H9 (cell line): ENCODE measurements around the gene FLT1. TPM values are rescaled to one million over a fixed set of nuclear protein-coding genes. Genes with fewer than 3 reads are reported as not detected.
A peak's percentile ranks its signal among the peaks of the same experiment; 100 is the strongest.

ENCODE experiments used
- DNase-seq: peaks from one replicate; pipeline ENCODE4 v3.0.0-alpha.2; 2017
- H2AFZ ChIP-seq: one replicate; pipeline ENCODE4 v1.6.1; 2013; ENCODE audit warnings: mild to moderate bottlenecking, low read length, control low read depth, moderate library complexity
- H2AK5ac ChIP-seq: 2 replicates; pipeline ENCODE4 v1.6.1; 2013; ENCODE audit warnings: low read length, control low read depth, mixed read lengths; ENCODE audit not compliant: insufficient read length
- H2BK120ac ChIP-seq: one replicate; pipeline ENCODE4 v1.6.1; 2013; ENCODE audit warnings: low read depth, mild to moderate bottlenecking, low read length, control low read depth, inconsistent platforms; ENCODE audit not compliant: poor library complexity, severe bottlenecking
- H2BK12ac ChIP-seq: 2 replicates; pipeline ENCODE4 v1.6.1; 2013; ENCODE audit warnings: low read length, control low read depth, mixed read lengths, low read depth; ENCODE audit not compliant: insufficient read length
- H2BK15ac ChIP-seq: 2 replicates; pipeline ENCODE4 v1.6.1; 2013; ENCODE audit warnings: low read depth, low read length, control low read depth
- H2BK20ac ChIP-seq: one replicate; pipeline ENCODE4 v1.6.1; 2013; ENCODE audit warnings: low read depth, mild to moderate bottlenecking, low read length, control low read depth, inconsistent platforms; ENCODE audit not compliant: poor library complexity, severe bottlenecking
- H2BK5ac ChIP-seq: 2 replicates; pipeline ENCODE4 v1.6.1; 2013; ENCODE audit warnings: low read length, control low read depth, mixed read lengths; ENCODE audit not compliant: insufficient read length
- H3K14ac ChIP-seq: 2 replicates; pipeline ENCODE4 v1.6.1; 2013; ENCODE audit warnings: low read length, control low read depth; ENCODE audit not compliant: insufficient read depth
- H3K18ac ChIP-seq: 2 replicates; pipeline ENCODE4 v1.6.1; 2013; ENCODE audit warnings: low read depth, mild to moderate bottlenecking, mixed read lengths, low read length, control low read depth; ENCODE audit not compliant: insufficient read length
- H3K23ac ChIP-seq: 2 replicates; pipeline ENCODE4 v1.6.1; 2013; ENCODE audit warnings: low read length, control low read depth, mixed read lengths, low read depth; ENCODE audit not compliant: insufficient read length
- H3K23me2 ChIP-seq: 2 replicates; pipeline ENCODE4 v1.6.1; 2013; ENCODE audit warnings: low read depth, mild to moderate bottlenecking, mixed read lengths, low read length, control low read depth; ENCODE audit not compliant: insufficient read length, poor library complexity, severe bottlenecking
- H3K27ac ChIP-seq: 2 replicates; pipeline ENCODE4 v1.5.1; 2013; ENCODE audit warnings: low read length, control low read depth, mixed read lengths, low read depth; ENCODE audit not compliant: insufficient read length
- H3K27me3 ChIP-seq: 2 replicates; pipeline ENCODE4 v1.6.1; 2013; ENCODE audit warnings: low read length, control low read depth, inconsistent platforms; ENCODE audit not compliant: insufficient read depth
- H3K4ac ChIP-seq: 2 replicates; pipeline ENCODE4 v1.6.1; 2013; ENCODE audit warnings: low read depth, mild to moderate bottlenecking, control low read depth, inconsistent platforms, low read length, moderate library complexity
- H3K4me1 ChIP-seq: 2 replicates; pipeline ENCODE4 v1.6.1; 2013; ENCODE audit warnings: low read length, control low read depth, inconsistent platforms; ENCODE audit not compliant: insufficient read depth
- H3K4me2 ChIP-seq: 2 replicates; pipeline ENCODE4 v1.6.1; 2013; ENCODE audit warnings: low read length, control low read depth, mixed read lengths; ENCODE audit not compliant: insufficient read length, insufficient read depth
- H3K56ac ChIP-seq: 2 replicates; pipeline ENCODE4 v1.6.1; 2013; ENCODE audit warnings: low read depth, mild to moderate bottlenecking, mixed read lengths, low read length, control low read depth; ENCODE audit not compliant: insufficient read length
- H3K79me1 ChIP-seq: 2 replicates; pipeline ENCODE4 v1.6.1; 2013; ENCODE audit warnings: low read depth, mild to moderate bottlenecking, moderate library complexity, low read length, control low read depth, inconsistent platforms; ENCODE audit not compliant: insufficient read depth, poor library complexity, severe bottlenecking
- H3K79me2 ChIP-seq: 2 replicates; pipeline ENCODE4 v1.6.1; 2013; ENCODE audit warnings: low read length, control low read depth, inconsistent platforms; ENCODE audit not compliant: insufficient read depth
- H3K9ac ChIP-seq: 2 replicates; pipeline ENCODE4 v1.6.1; 2013; ENCODE audit warnings: low read length, control low read depth, mixed read lengths; ENCODE audit not compliant: insufficient read length; ENCODE audit errors: extremely low read depth
- H3K9me3 ChIP-seq: one replicate; pipeline ENCODE4 v1.6.1; 2013; ENCODE audit warnings: low read depth, low read length, inconsistent platforms; ENCODE audit not compliant: control insufficient read depth
- H3T11ph ChIP-seq: one replicate; pipeline ENCODE4 v1.6.1; 2013; ENCODE audit warnings: mild to moderate bottlenecking, low read length, control low read depth, inconsistent platforms
- H4K20me1 ChIP-seq: one replicate; pipeline ENCODE4 v1.6.1; 2013; ENCODE audit not compliant: control insufficient read depth, insufficient read length, insufficient read depth
- H4K5ac ChIP-seq: 2 replicates; pipeline ENCODE4 v1.6.1; 2013; ENCODE audit warnings: low read depth, mild to moderate bottlenecking, mixed read lengths, low read length, control low read depth; ENCODE audit not compliant: insufficient read length
- H4K8ac ChIP-seq: replicated peaks from 2 replicates; pipeline ENCODE4 v1.6.1; 2013; ENCODE audit warnings: low read length, control low read depth, mixed read lengths, low read depth; ENCODE audit not compliant: insufficient read length
- H4K91ac ChIP-seq: 2 replicates; pipeline ENCODE4 v1.6.1; 2013; ENCODE audit warnings: low read depth, mild to moderate bottlenecking, moderate library complexity, mixed read lengths, low read length, control low read depth; ENCODE audit not compliant: insufficient read length
- H3K27ac Mint-ChIP-seq, 3 experiments: 2 replicates in 2 of 3; 3 replicates in 1 of 3; pipeline ENCODE4 v1.8.0; 2020 to 2021; ENCODE audit warnings: mixed read lengths in 3 of 3, mild to moderate bottlenecking in 1 of 3, moderate library complexity in 1 of 3
- H3K27me3 Mint-ChIP-seq: 2 replicates; pipeline ENCODE4 v1.8.0; 2021; ENCODE audit warnings: low read depth, mild to moderate bottlenecking, moderate library complexity, mixed read lengths
- H3K36me3 Mint-ChIP-seq, 3 experiments: 2 replicates in 2 of 3; 3 replicates in 1 of 3; pipeline ENCODE4 v1.8.0; 2020 to 2021; ENCODE audit warnings: low read depth in 3 of 3, mixed read lengths in 3 of 3; ENCODE audit not compliant: insufficient read depth in 1 of 3
- H3K4me1 Mint-ChIP-seq, 2 experiments: 2 replicates each; pipeline ENCODE4 v1.8.0; 2020; ENCODE audit warnings: mixed read lengths in 2 of 2
- H3K4me3 Mint-ChIP-seq, 2 experiments: 2 replicates in 1 of 2; 3 replicates in 1 of 2; pipeline ENCODE4 v1.8.0; 2020 to 2021; ENCODE audit warnings: mild to moderate bottlenecking in 2 of 2, mixed read lengths in 2 of 2, moderate library complexity in 1 of 2
- H3K9me3 Mint-ChIP-seq, 2 experiments: 2 replicates in 1 of 2; 3 replicates in 1 of 2; pipeline ENCODE4 v1.8.0; 2020; ENCODE audit warnings: mild to moderate bottlenecking in 2 of 2, mixed read lengths in 2 of 2, moderate library complexity in 1 of 2
- WGBS: extraction: QIAGEN DNeasy Blood & Tissue Kit; methylation state at CpG from one replicate; pipeline ENCODE4 v1.1.7; 2013; ENCODE audit warnings: missing lambda C conversion rate, low lambda C conversion rate, mixed read lengths; ENCODE audit not compliant: insufficient read length; ENCODE audit errors: extremely low coverage; 5-methylcytosine and 5-hydroxymethylcytosine counted together
- total RNA-seq: library from RNA; stranded (reverse); gene quantifications from 2 replicates; pipeline ENCODE4 v1.2.1, GENCODE V29; 2021
- TF ChIP-seq, protein P1 (sequence below): fragments of 200-600 bp; sonication (generic); conservative IDR thresholded peaks from 3 replicates; pipeline ENCODE4 v1.8.0; 2021; ENCODE audit warnings: antibody characterized with exemption, mild to moderate bottlenecking

FLT1 gene
- total RNA-seq, 1 experiment from 2014 or later: 84.1 TPM

DNA sequence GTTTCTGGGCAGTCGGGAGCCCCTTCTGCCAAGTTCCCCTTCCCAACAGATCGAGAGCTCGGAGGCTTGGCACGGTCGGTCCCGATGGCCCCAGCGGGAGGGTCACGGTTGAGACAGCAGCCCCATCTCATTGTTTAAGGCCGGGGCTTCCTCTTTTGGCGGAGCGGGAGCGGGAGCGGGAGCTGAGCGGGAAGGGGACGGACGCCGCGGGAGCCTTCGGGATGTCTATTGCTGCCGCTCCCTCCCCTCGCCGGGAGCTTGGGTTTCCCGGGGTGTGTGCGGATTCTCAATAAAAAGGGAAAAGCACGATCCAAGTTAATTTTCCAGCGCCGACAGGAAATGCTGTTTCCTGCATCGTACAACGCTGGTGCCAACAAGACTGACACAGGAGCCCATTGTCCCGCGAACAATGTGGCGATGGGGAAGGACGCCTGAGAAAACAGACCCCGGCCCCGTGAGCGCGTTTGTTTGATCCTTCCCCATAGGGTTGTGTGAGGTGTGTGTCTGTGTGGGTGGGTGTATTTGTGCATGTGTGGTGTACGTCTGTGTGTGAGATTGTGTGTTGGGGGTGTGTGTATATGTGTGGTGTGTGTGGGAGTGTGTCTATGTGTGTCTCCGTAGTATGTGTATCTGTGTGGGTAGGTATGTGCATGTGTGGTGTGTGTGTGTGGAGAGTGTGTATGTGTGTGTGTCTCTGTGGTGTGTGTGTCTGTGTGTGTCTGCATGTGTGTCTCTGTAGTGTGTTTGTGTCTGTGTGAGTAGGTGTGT is 36.3 kb upstream of the FLT1 start:
- no peak overlapping the region for H3K27ac Mint-ChIP-seq
- H3K4me3 Mint-ChIP-seq: no peak overlapping the region
- Histone ChIP-seq H3K4me1 (peaks cover 17% of the 10 kb centered on the region; the same call in 1 of the 2 replicates), H4K5ac (peak overlapping the region; percentile 1), H4K91ac (no peak overlapping the region), H4K8ac (peak overlapping the region; percentile 18), H3K14ac (peak overlapping the region; percentile 39; the same call in 1 of the 2 replicates), H2AK5ac (no peak overlapping the region), H3T11ph (no peak overlapping the region), H3K4me2 (peak overlapping the region; percentile 86), H3K18ac (peak overlapping the region; percentile 14), H2BK20ac (no peak overlapping the region), H3K4ac (no peak overlapping the region), H2BK5ac (no peak overlapping the region), H4K20me1 (no peaks in the 10 kb centered on the region), H3K23me2 (peaks cover 17% of the 10 kb centered on the region), H2AFZ (no peak overlapping the region), H3K79me1 (no peaks in the 10 kb centered on the region), H2BK120ac (no peak overlapping the region), H2BK12ac (no peak overlapping the region), H3K9me3 (no peaks in the 10 kb centered on the region), H3K27me3 (no peaks in the 10 kb centered on the region; the same call in 1 of the 2 replicates), H3K27ac (no peak overlapping the region), H3K9ac (peak overlapping the region; percentile 48), H3K79me2 (no peaks in the 10 kb centered on the region), H3K23ac (peak overlapping the region; percentile 5), H2BK15ac (no peak overlapping the region), H3K56ac (no peak overlapping the region)
- peak; percentile 72 for DNase-seq
- peaks cover 0 to 10% (median 6%) of the 10 kb centered on the region in 3 experiments; a peak in 4 of 7 replicates for H3K36me3 Mint-ChIP-seq
- TF ChIP-seq, protein P1, sequence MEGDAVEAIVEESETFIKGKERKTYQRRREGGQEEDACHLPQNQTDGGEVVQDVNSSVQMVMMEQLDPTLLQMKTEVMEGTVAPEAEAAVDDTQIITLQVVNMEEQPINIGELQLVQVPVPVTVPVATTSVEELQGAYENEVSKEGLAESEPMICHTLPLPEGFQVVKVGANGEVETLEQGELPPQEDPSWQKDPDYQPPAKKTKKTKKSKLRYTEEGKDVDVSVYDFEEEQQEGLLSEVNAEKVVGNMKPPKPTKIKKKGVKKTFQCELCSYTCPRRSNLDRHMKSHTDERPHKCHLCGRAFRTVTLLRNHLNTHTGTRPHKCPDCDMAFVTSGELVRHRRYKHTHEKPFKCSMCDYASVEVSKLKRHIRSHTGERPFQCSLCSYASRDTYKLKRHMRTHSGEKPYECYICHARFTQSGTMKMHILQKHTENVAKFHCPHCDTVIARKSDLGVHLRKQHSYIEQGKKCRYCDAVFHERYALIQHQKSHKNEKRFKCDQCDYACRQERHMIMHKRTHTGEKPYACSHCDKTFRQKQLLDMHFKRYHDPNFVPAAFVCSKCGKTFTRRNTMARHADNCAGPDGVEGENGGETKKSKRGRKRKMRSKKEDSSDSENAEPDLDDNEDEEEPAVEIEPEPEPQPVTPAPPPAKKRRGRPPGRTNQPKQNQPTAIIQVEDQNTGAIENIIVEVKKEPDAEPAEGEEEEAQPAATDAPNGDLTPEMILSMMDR: no peak; the same call in 2 of the 3 replicates
- H3K9me3 Mint-ChIP-seq: peaks cover 3 to 15% of the 10 kb centered on the region in 2 experiments; a peak in 4 of 5 replicates
- peaks cover 22 to 32% of the 10 kb centered on the region in 2 experiments for H3K4me1 Mint-ChIP-seq
- H3K27me3 Mint-ChIP-seq: peaks cover 26% of the 10 kb centered on the region
- no CpG with 5 or more reads among the region's 39 CpGs for WGBS
